ENCODE measurements around the gene ZBTB49. TPM values are rescaled to one million over a fixed set of nuclear protein-coding genes. Genes with fewer than 3 reads are reported as not detected.

Gene ZBTB49
- total RNA-seq, 3 donors from 2014 or later (not counting 1 experiment from before 2014, with no cell fraction given) = 19.3 to 36.5 (median 30.0) TPM

GRCh38 chr4:4259484-4260100 is 30.5 kb upstream of the ZBTB49 start:
- TF ChIP-seq, protein P1, sequence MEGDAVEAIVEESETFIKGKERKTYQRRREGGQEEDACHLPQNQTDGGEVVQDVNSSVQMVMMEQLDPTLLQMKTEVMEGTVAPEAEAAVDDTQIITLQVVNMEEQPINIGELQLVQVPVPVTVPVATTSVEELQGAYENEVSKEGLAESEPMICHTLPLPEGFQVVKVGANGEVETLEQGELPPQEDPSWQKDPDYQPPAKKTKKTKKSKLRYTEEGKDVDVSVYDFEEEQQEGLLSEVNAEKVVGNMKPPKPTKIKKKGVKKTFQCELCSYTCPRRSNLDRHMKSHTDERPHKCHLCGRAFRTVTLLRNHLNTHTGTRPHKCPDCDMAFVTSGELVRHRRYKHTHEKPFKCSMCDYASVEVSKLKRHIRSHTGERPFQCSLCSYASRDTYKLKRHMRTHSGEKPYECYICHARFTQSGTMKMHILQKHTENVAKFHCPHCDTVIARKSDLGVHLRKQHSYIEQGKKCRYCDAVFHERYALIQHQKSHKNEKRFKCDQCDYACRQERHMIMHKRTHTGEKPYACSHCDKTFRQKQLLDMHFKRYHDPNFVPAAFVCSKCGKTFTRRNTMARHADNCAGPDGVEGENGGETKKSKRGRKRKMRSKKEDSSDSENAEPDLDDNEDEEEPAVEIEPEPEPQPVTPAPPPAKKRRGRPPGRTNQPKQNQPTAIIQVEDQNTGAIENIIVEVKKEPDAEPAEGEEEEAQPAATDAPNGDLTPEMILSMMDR (IDR thresholded peaks at IDR 0.05) = no peak
- no peak overlapping the region for H3K27ac ChIP-seq (ENCODE audit: low read length)
- H3K27ac Mint-ChIP-seq = peak overlapping the region; percentile 43 to 67
- no peak overlapping the region for H3K4me3 ChIP-seq (ENCODE audit: low read length)
- peaks cover 16 to 21% of the 10 kb centered on the region in 2 donors for H3K4me1 Mint-ChIP-seq
- intact Hi-C loops (cut with micrococcal nuclease) = loop anchor here (1.0 kb wide), 4 partner anchors 11 to 171 kb away; partner anchors contain the start of genes LYAR and ZBTB49
- H3K36me3 Mint-ChIP-seq = no peaks in the 10 kb centered on the region
- DNase-seq (no peak), ATAC-seq (no peak)
- no peaks in the 10 kb centered on the region for H3K4me1 ChIP-seq (ENCODE audit: control insufficient read depth, insufficient read depth, low read length)
- H3K4me3 Mint-ChIP-seq = no peak overlapping the region
- no peaks in the 10 kb centered on the region for H3K9me3 ChIP-seq (ENCODE audit: control insufficient read depth, insufficient read depth, low read length)
- H3K9me3 Mint-ChIP-seq = no peaks in the 10 kb centered on the region
- H3K36me3 ChIP-seq (ENCODE audit: control insufficient read depth, insufficient read depth, low read length) = no peaks in the 10 kb centered on the region
- no peaks in the 10 kb centered on the region for H3K27me3 Mint-ChIP-seq (ENCODE audit: low read depth in 2 of 2)
- 80% methylated on average over 7 of the region's 9 CpGs for WGBS (ENCODE audit: insufficient coverage)
- no peaks in the 10 kb centered on the region for H3K27me3 ChIP-seq (ENCODE audit: control insufficient read depth, insufficient read depth, low read length)

DNA sequence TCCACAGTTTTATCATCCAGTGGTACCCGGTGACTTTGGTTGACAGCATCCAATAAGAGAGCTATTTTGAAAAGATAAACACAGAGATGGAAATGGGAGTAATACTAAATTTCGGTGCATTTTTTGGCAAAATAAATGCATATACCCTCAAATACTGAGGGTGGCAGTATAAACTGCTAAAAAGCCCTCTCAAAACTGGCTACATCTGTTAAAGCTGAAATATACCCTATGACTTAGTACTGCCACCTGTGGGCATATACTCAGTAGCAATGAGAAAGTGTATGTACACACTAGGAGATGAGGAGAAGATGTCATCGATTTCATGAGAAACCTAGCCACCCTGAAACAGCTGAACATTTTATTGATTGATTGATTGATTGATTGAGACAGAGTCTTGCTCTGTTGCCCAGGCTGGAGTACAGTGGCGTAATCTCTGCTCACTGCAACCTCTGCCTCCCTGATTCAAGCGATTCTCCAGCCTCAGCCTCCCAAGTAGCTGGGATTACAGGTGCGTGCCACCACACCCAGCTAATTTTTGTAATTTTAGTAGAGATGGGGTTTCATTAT is 29.8 kb upstream of the ZBTB49 start:
- intact Hi-C loops (cut with micrococcal nuclease) = loop anchor here (1.0 kb wide), 4 partner anchors 10 to 170 kb away; partner anchors contain the start of genes LYAR and ZBTB49
- Histone ChIP-seq H3K27ac (ENCODE audit: low read length) (peak overlapping the region; percentile 16), H3K4me1 (ENCODE audit: control insufficient read depth, insufficient read depth, low read length) (no peaks in the 10 kb centered on the region), H3K4me3 (ENCODE audit: low read length) (no peak overlapping the region), H3K27me3 (ENCODE audit: control insufficient read depth, insufficient read depth, low read length) (no peaks in the 10 kb centered on the region), H3K36me3 (ENCODE audit: control insufficient read depth, insufficient read depth, low read length) (no peaks in the 10 kb centered on the region), H3K9me3 (ENCODE audit: control insufficient read depth, insufficient read depth, low read length) (no peaks in the 10 kb centered on the region)
- peaks cover 16 to 27% of the 10 kb centered on the region in 2 donors for H3K4me1 Mint-ChIP-seq
- H3K36me3 Mint-ChIP-seq = no peaks in the 10 kb centered on the region
- H3K27me3 Mint-ChIP-seq (ENCODE audit: low read depth in 2 of 2) = no peaks in the 10 kb centered on the region
- TF ChIP-seq, protein P1 (IDR thresholded peaks at IDR 0.05) = peak; percentile 85
- peak; percentile 96 to 100 (median 100) for ATAC-seq
- H3K9me3 Mint-ChIP-seq = no peaks in the 10 kb centered on the region
- no peak overlapping the region for H3K4me3 Mint-ChIP-seq
- peak overlapping the region; percentile 43 to 67 for H3K27ac Mint-ChIP-seq
- DNase-seq = peak in 1 of 2 donors; percentile 81
- WGBS (ENCODE audit: insufficient coverage) = 86% methylated on average over 5 of the region's 6 CpGs

GRCh38 chr4:4267981-4268380 is 22.1 kb upstream of the ZBTB49 start:
- H3K27me3 ChIP-seq (ENCODE audit: control insufficient read depth, insufficient read depth, low read length) = no peaks in the 10 kb centered on the region
- peak overlapping the region; percentile 95 to 96 for H3K27ac Mint-ChIP-seq
- intact Hi-C loops (cut with micrococcal nuclease) = no loop called here
- DNase-seq (peak in 1 of 2 donors; percentile 26), ATAC-seq (no peak)
- H3K27ac ChIP-seq (ENCODE audit: low read length) = peak overlapping the region; percentile 97
- peaks cover 55 to 73% of the 10 kb centered on the region in 2 donors for H3K4me1 Mint-ChIP-seq
- no peaks in the 10 kb centered on the region for H3K9me3 ChIP-seq (ENCODE audit: control insufficient read depth, insufficient read depth, low read length)
- H3K36me3 ChIP-seq (ENCODE audit: control insufficient read depth, insufficient read depth, low read length) = peaks cover 18% of the 10 kb centered on the region
- TF ChIP-seq, protein P1 (IDR thresholded peaks at IDR 0.05) = no peak
- H3K4me3 ChIP-seq (ENCODE audit: low read length) = no peak overlapping the region
- peaks cover 43% of the 10 kb centered on the region for H3K4me1 ChIP-seq (ENCODE audit: control insufficient read depth, insufficient read depth, low read length)
- WGBS (ENCODE audit: insufficient coverage) = 70% methylated on average over 5 of the region's 5 CpGs
- H3K36me3 Mint-ChIP-seq = peaks cover 13% of the 10 kb centered on the region
- H3K27me3 Mint-ChIP-seq (ENCODE audit: low read depth in 2 of 2) = no peaks in the 10 kb centered on the region
- no peaks in the 10 kb centered on the region for H3K9me3 Mint-ChIP-seq
- H3K4me3 Mint-ChIP-seq = peak overlapping the region; percentile 72

Measured in natural killer cell (primary cell).